Neural cell (in vitro differentiated cells): Measurements from ENCODE around the gene ERCC3.
"Not testable (repeated sequence)": the region's sequence is repeated elsewhere in the genome, so short reads cannot be mapped to it uniquely, and the experiment has no call there.

ENCODE experiments used
- EP300 ChIP-seq: fragments of 450-650 bp; conservative IDR thresholded peaks from 2 replicates; pipeline ENCODE4 v1.6.1; 2014; ENCODE audit warnings: antibody characterized with exemption, mild to moderate bottlenecking, moderate library complexity; ENCODE audit not compliant: poor library complexity, severe bottlenecking
- EZH2 ChIP-seq: fragments of 200-600, 300-800 bp; shearing (Covaris generic), sonication (generic); IDR thresholded peaks from 2 replicates; pipeline ENCODE4 v1.6.1; 2014; ENCODE audit warnings: antibody characterized with exemption, low read length, borderline replicate concordance, mild to moderate bottlenecking; ENCODE audit not compliant: insufficient read depth, poor library complexity, severe bottlenecking
- TF ChIP-seq, protein P1 (sequence below): IDR thresholded peaks from 2 replicates; pipeline ENCODE4 v1.6.1; 2012; ENCODE audit warnings: borderline replicate concordance

DNA sequence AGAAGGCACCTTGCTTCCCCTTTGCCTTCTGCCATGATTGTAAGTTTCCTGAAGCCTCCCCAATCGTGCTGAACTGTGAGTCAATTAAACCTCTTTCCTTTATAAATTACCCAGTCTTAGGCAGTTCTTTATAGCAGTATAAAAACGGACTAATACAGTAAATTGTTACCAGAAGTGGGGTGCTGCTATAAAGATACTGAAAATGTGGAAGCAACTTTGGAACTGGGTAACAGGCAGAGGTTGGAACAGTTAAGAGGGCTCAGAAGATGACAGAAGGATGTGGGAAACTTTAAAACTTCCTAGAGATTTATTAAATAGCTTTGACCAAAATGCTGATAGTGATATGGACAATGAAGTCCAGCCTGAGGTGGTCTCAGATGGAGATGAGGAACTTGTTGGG lies 56.2 kb downstream of the ERCC3 start:
- TF ChIP-seq EP300, EZH2: not testable (repeated sequence)
- TF ChIP-seq, protein P1, sequence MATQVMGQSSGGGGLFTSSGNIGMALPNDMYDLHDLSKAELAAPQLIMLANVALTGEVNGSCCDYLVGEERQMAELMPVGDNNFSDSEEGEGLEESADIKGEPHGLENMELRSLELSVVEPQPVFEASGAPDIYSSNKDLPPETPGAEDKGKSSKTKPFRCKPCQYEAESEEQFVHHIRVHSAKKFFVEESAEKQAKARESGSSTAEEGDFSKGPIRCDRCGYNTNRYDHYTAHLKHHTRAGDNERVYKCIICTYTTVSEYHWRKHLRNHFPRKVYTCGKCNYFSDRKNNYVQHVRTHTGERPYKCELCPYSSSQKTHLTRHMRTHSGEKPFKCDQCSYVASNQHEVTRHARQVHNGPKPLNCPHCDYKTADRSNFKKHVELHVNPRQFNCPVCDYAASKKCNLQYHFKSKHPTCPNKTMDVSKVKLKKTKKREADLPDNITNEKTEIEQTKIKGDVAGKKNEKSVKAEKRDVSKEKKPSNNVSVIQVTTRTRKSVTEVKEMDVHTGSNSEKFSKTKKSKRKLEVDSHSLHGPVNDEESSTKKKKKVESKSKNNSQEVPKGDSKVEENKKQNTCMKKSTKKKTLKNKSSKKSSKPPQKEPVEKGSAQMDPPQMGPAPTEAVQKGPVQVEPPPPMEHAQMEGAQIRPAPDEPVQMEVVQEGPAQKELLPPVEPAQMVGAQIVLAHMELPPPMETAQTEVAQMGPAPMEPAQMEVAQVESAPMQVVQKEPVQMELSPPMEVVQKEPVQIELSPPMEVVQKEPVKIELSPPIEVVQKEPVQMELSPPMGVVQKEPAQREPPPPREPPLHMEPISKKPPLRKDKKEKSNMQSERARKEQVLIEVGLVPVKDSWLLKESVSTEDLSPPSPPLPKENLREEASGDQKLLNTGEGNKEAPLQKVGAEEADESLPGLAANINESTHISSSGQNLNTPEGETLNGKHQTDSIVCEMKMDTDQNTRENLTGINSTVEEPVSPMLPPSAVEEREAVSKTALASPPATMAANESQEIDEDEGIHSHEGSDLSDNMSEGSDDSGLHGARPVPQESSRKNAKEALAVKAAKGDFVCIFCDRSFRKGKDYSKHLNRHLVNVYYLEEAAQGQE: not testable (repeated sequence)
